Right renal pelvis (tissue), 4 donors: ENCODE data around the gene P2RX2. TPM values are rescaled to one million over a fixed set of nuclear protein-coding genes. Genes with fewer than 3 reads are reported as not detected.
"Not testable (repeated sequence)": the region's sequence is repeated elsewhere in the genome, so short reads cannot be mapped to it uniquely, and the experiment has no call there.

Source experiments
- DNase-seq, 4 donors: peaks; one replicate each; pipeline ENCODE4 v3.0.0-alpha.2; 2013; ENCODE audit warnings: low read depth in 4 of 4, low spot score in 3 of 4, missing footprints in 1 of 4
- polyA plus RNA-seq, 4 donors: library from polyadenylated mRNA; unstranded; fragments of 120-200 nt; gene quantifications; one replicate each; pipeline ENCODE4 v1.2.1, GENCODE V29; 2013; ENCODE audit not compliant: insufficient read length in 4 of 4

Gene P2RX2
- polyA plus RNA-seq, 4 donors, result 0.77 to 2.3 (median 1.3) TPM

GRCh38 chr12:132582582-132583410, 35.8 kb upstream of the P2RX2 start:
- no peak for DNase-seq

GRCh38 chr12:132583411-132583710, 35.2 kb upstream of the P2RX2 start:
- no peak for DNase-seq

- no peak for DNase-seq
Observed at GRCh38 chr12:132583736-132584135, 34.8 kb upstream of the P2RX2 start.

GRCh38 chr12:132584429-132584828, 34.1 kb upstream of the P2RX2 start:
- DNase-seq, result no peak

GRCh38 chr12:132585177-132585576, 33.4 kb upstream of the P2RX2 start:
- no peak for DNase-seq

GRCh38 chr12:132586929-132587328, 31.6 kb upstream of the P2RX2 start:
- no peak for DNase-seq

GRCh38 chr12:132587781-132588180, 30.8 kb upstream of the P2RX2 start:
- DNase-seq, result no peak

- DNase-seq, result no peak
Observed at GRCh38 chr12:132588319-132588718, 30.3 kb upstream of the P2RX2 start.

GRCh38 chr12:132588821-132589669, 29.5 kb upstream of the P2RX2 start:
- no peak for DNase-seq

- DNase-seq, result no peak
Observed at GRCh38 chr12:132591107-132591935, 27.3 kb upstream of the P2RX2 start.

- DNase-seq, result no peak
Observed at GRCh38 chr12:132592282-132592970, 26.1 kb upstream of the P2RX2 start.

GRCh38 chr12:132593071-132593470, 25.5 kb upstream of the P2RX2 start:
- no peak for DNase-seq

GRCh38 chr12:132593521-132593920, 25.1 kb upstream of the P2RX2 start:
- DNase-seq, result no peak

GRCh38 chr12:132593938-132594358, 24.6 kb upstream of the P2RX2 start:
- peak; percentile 80 to 93 (median 88) for DNase-seq

- no peak for DNase-seq
Observed at GRCh38 chr12:132595183-132595582, 23.4 kb upstream of the P2RX2 start.

GRCh38 chr12:132596016-132596415, 22.6 kb upstream of the P2RX2 start:
- no peak for DNase-seq

GRCh38 chr12:132597333-132598316, 21.0 kb upstream of the P2RX2 start:
- DNase-seq, result peak in 1 of 4 donors; percentile 59

GRCh38 chr12:132599502-132599901, 19.1 kb upstream of the P2RX2 start:
- DNase-seq, result not testable (repeated sequence)
